ENCODE data around the gene CNTLN.

- no peak for TF ChIP-seq CTCF (IDR thresholded peaks at IDR 0.05; ENCODE audit: low read length)
- no peak for TF ChIP-seq EZH2 (IDR thresholded peaks at IDR 0.05; ENCODE audit: borderline replicate concordance, low read length)
These were observed 346.7 kb downstream of the CNTLN start for GRCh38 chr9:17481565-17481964.

Measured in OCI-LY1 (cell line).